HG03103 (cell line): ENCODE data around the gene RIMS4.

Experiments used
- ATAC-seq: cut with Tn5 transposase; IDR thresholded peaks from one replicate; pipeline ENCODE4 v1.9.1; 2021; ENCODE audit warnings: low read depth; ENCODE audit not compliant: unreplicated experiment

The RIMS4 gene

GRCh38 chr20:44745122-44745597, 65.2 kb downstream of the RIMS4 start:
- ATAC-seq = no peak

GRCh38 chr20:44743916-44744655, 66.3 kb downstream of the RIMS4 start:
- ATAC-seq = no peak

GRCh38 chr20:44743080-44743701, 67.2 kb downstream of the RIMS4 start:
- no peak for ATAC-seq

- ATAC-seq = no peak
These were observed 67.9 kb downstream of the RIMS4 start for GRCh38 chr20:44742304-44743079.

GRCh38 chr20:44739942-44740341, 70.4 kb downstream of the RIMS4 start:
- no peak for ATAC-seq

- no peak for ATAC-seq
These were observed 71.4 kb downstream of the RIMS4 start for GRCh38 chr20:44738813-44739477.

GRCh38 chr20:44737116-44737515, 73.2 kb downstream of the RIMS4 start:
- no peak for ATAC-seq

GRCh38 chr20:44736170-44737021, 74.0 kb downstream of the RIMS4 start:
- ATAC-seq = no peak

GRCh38 chr20:44735816-44736169, 74.6 kb downstream of the RIMS4 start:
- no peak for ATAC-seq

GRCh38 chr20:44734938-44735337, 75.4 kb downstream of the RIMS4 start:
- ATAC-seq = no peak

- ATAC-seq = no peak
These were observed 76.8 kb downstream of the RIMS4 start for GRCh38 chr20:44733341-44734069.

- ATAC-seq = no peak
These were observed 78.0 kb downstream of the RIMS4 start for GRCh38 chr20:44732327-44732726.

GRCh38 chr20:44731657-44732056, 78.7 kb downstream of the RIMS4 start:
- ATAC-seq = no peak

GRCh38 chr20:44730441-44730840, 79.9 kb downstream of the RIMS4 start:
- no peak for ATAC-seq

- no peak for ATAC-seq
These were observed 81.4 kb downstream of the RIMS4 start for GRCh38 chr20:44728801-44729443.

GRCh38 chr20:44727651-44728050, 82.7 kb downstream of the RIMS4 start:
- no peak for ATAC-seq

GRCh38 chr20:44727039-44727438, 83.3 kb downstream of the RIMS4 start:
- no peak for ATAC-seq

- ATAC-seq = no peak
These were observed 84.5 kb downstream of the RIMS4 start for GRCh38 chr20:44725837-44726236.
